Measurements from ENCODE around the gene ZNF839.

Gene ZNF839

GRCh38 chr14:102303664-102304063, 15.9 kb upstream of the ZNF839 start:
- H3K79me2 ChIP-seq (ENCODE audit: insufficient read depth, low read depth): no peaks in the 10 kb centered on the region
- H3K27ac ChIP-seq: no peak overlapping the region

GRCh38 chr14:102304611-102305506, 14.7 kb upstream of the ZNF839 start, which contains the start of gene MOK:
MOK (minus strand) TSS chr14:102305164; CDS start chr14:102304968, 196 bp downstream.
- no peaks in the 10 kb centered on the region for H3K36me3 ChIP-seq (ENCODE audit: insufficient read depth)
- no peaks in the 10 kb centered on the region for H4K20me1 ChIP-seq (ENCODE audit: insufficient read depth)
- peaks cover 10% of the 10 kb centered on the region for H3K4me1 ChIP-seq (ENCODE audit: low read depth, poor library complexity, severe bottlenecking)
- H2AFZ ChIP-seq (ENCODE audit: low read depth): peak within 1 kb of the TSS; percentile 96
- no peak within 1 kb of the TSS for H3K4me3 ChIP-seq (IDR thresholded peaks at IDR 0.05; ENCODE audit: insufficient read depth, low read depth, low read length)
- H3K9ac ChIP-seq: peak within 1 kb of the TSS; percentile 89
- H3K27ac ChIP-seq: peak within 1 kb of the TSS; percentile 80
- H3K4me2 ChIP-seq: peak within 1 kb of the TSS; percentile 94
- H3K79me2 ChIP-seq (ENCODE audit: insufficient read depth, low read depth): no peaks in the 10 kb centered on the region
- no peaks in the 10 kb centered on the region for H3K27me3 ChIP-seq (ENCODE audit: insufficient read depth, low read depth)
- no peak for TF ChIP-seq CTCF (conservative IDR thresholded peaks at IDR 0.05; ENCODE audit: low read depth, low read length)

More at GRCh38 chr14:102303664-102304063, 15.9 kb upstream of the ZNF839 start:
- no peak overlapping the region for H3K9ac ChIP-seq
- no peaks in the 10 kb centered on the region for H3K27me3 ChIP-seq (ENCODE audit: insufficient read depth, low read depth)
- no peaks in the 10 kb centered on the region for H4K20me1 ChIP-seq (ENCODE audit: insufficient read depth)
- no peak overlapping the region for H3K4me2 ChIP-seq
- peaks cover 10% of the 10 kb centered on the region for H3K4me1 ChIP-seq (ENCODE audit: low read depth, poor library complexity, severe bottlenecking)
- H2AFZ ChIP-seq (ENCODE audit: low read depth): no peak overlapping the region; the same call in 1 of the 2 replicates
- H3K36me3 ChIP-seq (ENCODE audit: insufficient read depth): no peaks in the 10 kb centered on the region
- no peak overlapping the region for H3K4me3 ChIP-seq (IDR thresholded peaks at IDR 0.05; ENCODE audit: insufficient read depth, low read depth, low read length)
- TF ChIP-seq CTCF (conservative IDR thresholded peaks at IDR 0.05; ENCODE audit: low read depth, low read length): no peak

GRCh38 chr14:102314242-102315011, 5.1 kb upstream of the ZNF839 start:
- Histone ChIP-seq H3K36me3 (ENCODE audit: insufficient read depth) (no peaks in the 10 kb centered on the region), H3K27me3 (ENCODE audit: insufficient read depth, low read depth) (no peaks in the 10 kb centered on the region), H3K27ac (no peak overlapping the region), H3K9ac (peak overlapping the region; percentile 16; the same call in 1 of the 2 replicates), H3K4me2 (peak overlapping the region; percentile 70), H3K4me1 (ENCODE audit: low read depth, poor library complexity, severe bottlenecking) (peaks cover 20% of the 10 kb centered on the region), H3K79me2 (ENCODE audit: insufficient read depth, low read depth) (no peaks in the 10 kb centered on the region), H2AFZ (ENCODE audit: low read depth) (peak overlapping the region; percentile 93), H4K20me1 (ENCODE audit: insufficient read depth) (no peaks in the 10 kb centered on the region), H3K4me3 (IDR thresholded peaks at IDR 0.05; ENCODE audit: insufficient read depth, low read depth, low read length) (no peak overlapping the region)
- peak; percentile 93 for TF ChIP-seq CTCF (conservative IDR thresholded peaks at IDR 0.05; ENCODE audit: low read depth, low read length)

- H3K4me1 ChIP-seq (ENCODE audit: low read depth, poor library complexity, severe bottlenecking): peaks cover 20% of the 10 kb centered on the region
- H3K4me3 ChIP-seq (IDR thresholded peaks at IDR 0.05; ENCODE audit: insufficient read depth, low read depth, low read length): no peak overlapping the region
- no peak for TF ChIP-seq CTCF (conservative IDR thresholded peaks at IDR 0.05; ENCODE audit: low read depth, low read length)
- no peaks in the 10 kb centered on the region for H4K20me1 ChIP-seq (ENCODE audit: insufficient read depth)
- no peak overlapping the region for H3K4me2 ChIP-seq
- no peak overlapping the region for H3K27ac ChIP-seq
- H2AFZ ChIP-seq (ENCODE audit: low read depth): peak overlapping the region; percentile 93; the same call in 1 of the 2 replicates
- H3K9ac ChIP-seq: no peak overlapping the region
- no peaks in the 10 kb centered on the region for H3K36me3 ChIP-seq (ENCODE audit: insufficient read depth)
- H3K79me2 ChIP-seq (ENCODE audit: insufficient read depth, low read depth): peaks cover under 1% of the 10 kb centered on the region; the same call in 1 of the 2 replicates
- H3K27me3 ChIP-seq (ENCODE audit: insufficient read depth, low read depth): no peaks in the 10 kb centered on the region
These were observed 4.4 kb upstream of the ZNF839 start for GRCh38 chr14:102315121-102315520.
